NK-92 treated with Interleukin-12 subunit alpha and Interleukin-12 subunit beta, amount 100 ng/mL, for 24 hours (cell line): ENCODE results near the gene CLIC3.

ENCODE experiments used
- DNase-seq: peaks from one replicate; lab custom pipeline; 2025; lab: John Stamatoyannopoulos, UW

Gene CLIC3

DNA sequence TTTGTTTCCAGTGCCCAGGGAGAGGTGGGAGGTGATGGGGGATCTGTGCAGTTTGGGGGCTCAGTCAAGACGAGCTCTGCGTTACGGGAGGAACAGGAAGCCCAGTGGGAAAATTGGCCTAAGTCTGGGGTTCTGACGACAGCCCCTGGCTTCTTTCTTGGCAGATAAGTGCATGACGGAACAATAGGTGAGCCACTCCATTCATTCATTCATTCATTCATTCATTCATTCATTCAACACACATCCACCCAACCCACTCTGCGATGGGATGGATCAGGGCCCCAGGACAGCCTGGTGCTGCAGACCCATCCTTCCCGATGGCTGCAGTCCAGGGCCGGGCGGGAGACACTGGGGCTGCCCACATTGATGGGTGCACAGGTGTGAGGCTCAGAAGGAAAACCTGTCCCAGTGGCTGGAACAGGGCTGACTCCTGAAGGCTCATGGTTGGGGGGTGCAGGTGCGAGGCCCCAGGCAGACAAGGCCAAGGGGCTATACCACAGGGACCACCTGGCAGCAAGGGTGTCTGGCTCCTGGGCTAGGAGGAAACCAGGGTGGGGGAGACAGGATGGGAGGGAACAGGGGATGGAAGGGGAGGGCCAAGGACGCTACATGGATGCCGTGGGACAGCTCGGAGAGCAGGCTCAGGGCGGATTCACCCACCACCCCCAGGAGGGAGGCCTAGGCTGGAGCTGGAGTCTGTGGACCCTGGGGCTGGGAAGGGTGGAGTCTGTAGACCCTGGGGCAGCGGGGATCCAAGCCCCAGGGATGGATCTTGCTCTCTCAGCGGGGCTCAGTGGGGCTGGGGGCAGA is 15.5 kb downstream of the CLIC3 start:
- no peak for DNase-seq

DNA sequence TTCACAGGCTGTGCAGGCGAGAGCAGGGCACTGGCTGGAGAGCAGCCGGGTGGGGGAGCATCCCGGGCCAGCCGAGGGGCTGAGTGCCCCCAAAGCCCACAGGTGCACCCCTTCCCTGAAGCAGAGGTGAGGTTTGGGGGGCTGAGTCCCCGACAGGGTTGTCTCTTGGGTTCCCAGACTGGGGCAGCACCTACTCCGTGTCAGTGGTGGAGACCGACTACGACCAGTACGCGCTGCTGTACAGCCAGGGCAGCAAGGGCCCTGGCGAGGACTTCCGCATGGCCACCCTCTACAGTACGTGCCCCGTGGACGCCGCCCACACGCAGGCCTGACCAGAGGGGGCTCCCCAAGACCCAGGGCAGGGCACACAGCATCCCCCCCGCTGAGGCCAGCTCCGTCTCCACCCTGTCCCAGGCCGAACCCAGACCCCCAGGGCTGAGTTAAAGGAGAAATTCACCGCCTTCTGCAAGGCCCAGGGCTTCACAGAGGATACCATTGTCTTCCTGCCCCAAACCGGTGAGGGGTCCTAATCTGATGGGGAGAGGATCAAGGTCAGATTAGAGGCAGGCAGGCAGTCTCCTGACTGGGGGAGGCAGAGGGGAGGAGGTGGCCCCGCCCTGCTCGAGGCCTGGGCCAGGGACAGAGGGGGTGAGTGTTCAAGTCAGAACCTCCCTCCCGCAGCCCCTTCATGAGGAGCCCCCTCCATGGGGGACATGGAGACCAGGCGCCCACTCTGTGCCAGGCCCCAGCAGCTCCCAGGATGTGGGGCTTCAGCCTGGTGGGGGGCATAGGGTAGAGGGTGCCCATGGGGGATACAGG is 16.4 kb downstream of the CLIC3 start:
- DNase-seq: no peak

DNA sequence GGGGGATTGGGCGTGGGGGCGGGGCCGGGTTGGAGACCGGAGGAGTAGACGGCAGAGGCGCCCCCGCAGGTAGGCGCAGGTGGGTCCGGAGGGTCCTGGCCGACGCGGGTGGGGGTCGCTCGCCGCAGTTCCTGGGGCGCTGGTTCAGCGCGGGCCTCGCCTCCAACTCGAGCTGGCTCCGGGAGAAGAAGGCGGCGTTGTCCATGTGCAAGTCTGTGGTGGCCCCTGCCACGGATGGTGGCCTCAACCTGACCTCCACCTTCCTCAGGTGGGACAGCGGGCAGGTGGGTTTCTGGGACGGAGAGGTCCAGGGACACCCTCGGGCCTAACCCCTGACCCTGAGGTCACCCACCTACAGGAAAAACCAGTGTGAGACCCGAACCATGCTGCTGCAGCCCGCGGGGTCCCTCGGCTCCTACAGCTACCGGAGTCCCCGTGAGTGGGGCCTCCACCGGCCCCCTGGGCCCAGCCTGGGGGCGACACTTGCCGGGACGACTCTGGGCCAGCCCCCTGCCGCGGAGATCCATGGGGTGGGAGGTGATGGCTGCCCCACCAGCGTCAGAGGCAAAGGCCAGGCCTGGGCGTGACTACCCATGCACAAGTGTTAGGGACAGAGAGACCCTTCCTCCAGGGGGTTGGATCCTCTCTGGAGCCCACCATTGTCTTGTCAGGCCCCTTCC is 17.4 kb downstream of the CLIC3 start:
- no peak for DNase-seq

DNA sequence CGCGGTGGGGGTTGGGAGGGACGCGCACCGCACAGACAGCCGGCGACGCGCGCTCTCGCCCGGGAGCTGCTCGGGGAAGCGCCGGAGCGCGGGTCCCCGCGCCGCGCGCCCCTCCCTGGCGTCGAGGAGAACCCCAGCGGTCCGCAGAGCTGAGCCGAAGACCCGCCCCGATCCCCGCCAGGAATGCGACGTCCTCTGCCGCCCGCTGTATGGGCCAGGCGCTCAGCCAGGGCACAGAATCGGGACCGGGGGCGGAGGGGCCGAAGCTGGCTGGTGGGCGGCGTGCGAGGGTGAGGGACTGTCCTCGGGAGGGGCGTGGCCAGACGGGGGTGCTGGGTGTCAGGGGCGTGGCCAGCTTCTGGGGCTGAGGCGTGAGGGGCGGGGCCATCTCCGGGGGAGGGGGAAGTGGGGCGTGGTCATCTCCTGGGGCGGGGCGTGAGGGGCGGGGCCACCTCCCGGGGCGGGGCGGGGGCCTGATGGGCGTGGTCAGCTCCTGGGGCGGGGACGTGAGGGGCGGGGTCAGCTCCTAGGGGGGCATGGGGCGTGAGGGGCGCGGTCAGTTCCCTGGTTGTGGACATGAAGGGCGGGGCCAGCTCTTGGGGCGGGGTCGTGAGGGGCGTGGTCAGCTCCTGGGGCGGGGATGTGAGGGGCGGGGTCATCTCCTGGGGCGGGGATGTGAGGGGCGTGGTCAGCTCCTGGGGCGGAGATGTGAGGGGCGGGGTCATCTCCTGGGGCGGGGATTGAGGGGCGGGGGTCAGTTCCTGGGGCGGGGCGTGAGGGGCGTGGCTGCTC is 18.1 kb downstream of the CLIC3 start:
- peak; percentile 45 for DNase-seq

DNA sequence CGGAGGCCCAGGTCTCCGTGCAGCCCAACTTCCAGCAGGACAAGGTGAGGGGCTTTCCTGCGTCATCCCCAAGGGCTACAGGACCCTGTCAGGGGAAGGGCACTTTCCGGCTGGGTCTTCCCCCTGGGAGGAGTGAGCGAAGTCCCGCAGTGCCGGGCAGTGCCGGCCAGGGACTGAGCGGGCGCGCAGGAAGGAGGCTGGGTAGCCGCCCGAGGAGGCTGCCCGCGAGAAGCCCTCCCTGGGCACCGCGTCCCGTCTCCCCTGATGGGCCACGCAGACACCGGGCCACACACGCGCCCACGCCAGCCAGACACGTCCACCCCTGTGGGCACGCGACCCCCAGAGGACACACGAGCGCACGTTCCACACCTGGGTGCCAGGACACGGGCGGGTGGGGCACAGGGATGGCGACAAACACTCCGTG is 18.7 kb downstream of the CLIC3 start:
- no peak for DNase-seq

DNA sequence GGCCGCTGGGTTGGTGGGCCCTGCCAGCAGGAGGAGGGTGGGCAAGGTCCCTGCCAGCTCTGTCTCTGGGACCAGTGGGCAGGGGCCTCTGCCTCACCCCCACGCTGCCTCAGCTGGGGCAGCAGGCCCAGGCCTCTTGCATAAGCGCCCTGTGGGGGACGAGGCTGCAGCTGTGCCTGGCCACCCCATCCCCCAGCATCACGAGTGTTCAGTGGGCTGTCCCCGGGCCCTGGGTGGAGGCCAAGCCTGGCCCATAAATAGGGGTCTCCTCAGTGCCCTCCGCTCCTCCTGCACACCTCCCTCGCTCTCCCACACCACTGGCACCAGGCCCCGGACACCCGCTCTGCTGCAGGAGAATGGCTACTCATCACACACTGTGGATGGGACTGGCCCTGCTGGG is 19.1 kb downstream of the CLIC3 start, which contains the start of gene PTGDS:
Gene PTGDS (plus strand): TSS at position 282 of the 400 bp plus-strand sequence. CDS start 75 bp downstream, at position 357.
- no peak for DNase-seq

DNA sequence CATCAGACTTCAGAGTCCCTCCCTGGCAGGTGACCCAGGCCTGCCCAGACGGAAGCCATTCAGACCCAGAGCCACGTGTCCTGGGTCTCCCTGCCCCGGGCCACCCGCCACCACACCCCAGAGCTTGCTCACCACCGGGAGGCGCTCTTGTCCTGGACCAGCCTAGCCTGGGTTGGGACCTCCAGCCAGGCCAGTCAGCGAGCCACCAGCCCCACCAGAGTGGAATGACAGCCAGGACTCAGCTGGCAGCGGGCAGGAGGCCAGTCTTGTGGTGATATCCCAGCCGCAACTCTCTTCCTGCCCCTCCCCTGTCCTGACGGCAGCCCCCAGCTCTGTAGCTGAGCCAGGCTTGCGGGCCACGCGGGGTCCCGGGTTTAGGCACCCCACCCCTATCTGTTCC is 20.7 kb downstream of the CLIC3 start:
- no peak for DNase-seq

DNA sequence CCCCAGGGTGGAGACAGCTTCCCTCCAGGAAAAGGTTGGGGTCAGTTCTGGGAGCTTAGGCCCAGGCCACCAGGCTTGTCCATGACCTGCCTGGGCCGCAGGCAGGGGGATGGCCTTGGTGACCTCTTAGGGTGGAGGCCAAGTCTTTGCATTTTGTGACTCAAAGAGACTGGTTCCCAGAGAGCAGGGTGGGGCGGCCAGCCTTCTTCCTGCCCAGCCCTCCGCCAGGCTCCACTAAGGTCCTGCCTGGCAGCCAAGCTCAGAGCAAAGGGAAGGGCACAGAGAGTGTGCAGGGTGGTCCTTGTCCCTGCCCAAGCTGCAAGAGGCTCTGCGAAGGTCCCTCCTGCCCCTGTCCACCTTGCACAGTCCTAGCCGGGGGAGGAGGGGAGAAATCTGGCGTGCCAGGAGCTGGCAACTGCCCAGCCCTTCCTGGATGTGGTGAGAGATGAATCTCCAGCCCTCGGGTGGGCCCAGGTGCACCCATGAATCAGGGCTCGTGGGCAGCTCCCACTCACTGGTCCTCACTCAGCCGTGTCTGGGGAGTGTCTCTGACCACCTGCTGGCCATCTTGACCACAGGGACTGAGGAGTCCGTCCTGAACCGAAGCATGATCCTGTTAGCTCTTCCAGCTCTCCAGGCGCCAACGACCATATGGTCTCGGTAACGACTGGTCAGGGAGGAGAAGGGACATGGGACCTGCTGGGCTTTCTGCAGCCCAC is 21.4 kb downstream of the CLIC3 start:
- DNase-seq: no peak

DNA sequence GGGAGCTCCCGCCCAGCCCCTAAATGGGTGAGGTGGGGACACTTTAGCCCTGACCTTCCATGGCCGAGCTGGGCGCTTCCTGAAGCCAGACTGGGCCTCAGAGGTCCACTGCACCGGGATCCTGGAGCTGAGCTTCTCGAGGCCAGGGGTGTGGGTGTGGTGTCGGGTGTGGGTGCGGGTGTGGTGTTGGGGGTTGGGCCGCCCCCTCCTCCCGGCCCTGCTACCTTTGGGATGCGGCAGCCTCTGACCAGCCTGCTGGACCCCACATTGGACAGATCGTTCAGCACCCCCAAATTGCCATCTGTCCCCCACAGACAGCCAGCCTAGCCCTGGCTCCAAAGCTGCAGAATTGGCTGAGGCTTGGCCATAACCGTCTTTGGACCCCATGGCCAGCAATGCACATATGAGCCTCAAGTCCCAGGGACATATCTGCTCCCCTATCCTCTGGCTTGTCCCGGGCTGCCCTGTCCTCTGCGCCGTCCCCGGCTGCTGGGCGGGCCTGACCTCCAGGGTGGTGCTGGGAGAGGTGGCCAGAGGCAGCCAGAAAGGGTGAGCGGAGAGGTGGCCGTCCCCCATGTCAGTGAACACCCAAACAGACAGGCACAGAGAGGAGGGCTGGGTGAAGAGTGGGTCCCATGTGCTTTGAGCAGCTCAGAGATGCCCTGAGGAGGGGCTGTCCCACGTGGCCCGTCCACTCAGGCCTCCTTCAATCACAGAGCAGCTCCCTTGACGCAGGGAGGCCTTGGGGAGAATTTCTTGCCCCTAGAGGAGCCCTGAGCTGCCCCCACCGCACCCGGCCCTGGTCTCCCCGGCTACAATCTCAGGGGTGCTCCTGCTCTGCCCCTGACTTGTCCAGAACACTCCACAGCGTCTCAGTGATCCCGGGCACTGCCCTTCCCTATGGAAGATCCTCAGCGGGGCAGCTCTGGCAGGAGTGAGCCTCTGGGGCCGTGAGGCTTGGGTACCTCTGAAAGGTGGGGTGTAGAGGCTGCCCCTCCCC is 22.4 kb downstream of the CLIC3 start:
- no peak for DNase-seq

DNA sequence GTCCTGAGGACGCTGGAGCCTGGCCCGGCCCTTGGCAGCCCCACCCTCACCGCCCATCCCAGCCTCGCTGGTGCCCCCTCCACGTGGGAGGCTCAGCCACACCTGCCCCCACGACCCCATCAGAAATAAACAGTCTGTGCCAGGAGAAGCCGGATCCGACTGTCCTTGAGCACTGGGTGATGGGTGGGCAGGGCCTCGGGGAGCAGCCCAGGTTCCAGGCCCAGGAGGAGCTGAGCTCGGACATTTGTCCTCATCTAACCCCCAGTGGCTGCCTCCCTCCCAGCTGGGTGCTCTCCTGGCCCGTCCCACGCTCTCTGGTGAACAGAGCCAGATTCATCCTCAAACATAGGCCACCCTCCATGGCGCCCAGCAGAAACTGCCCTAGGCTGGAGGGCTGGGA is 23.6 kb downstream of the CLIC3 start:
- DNase-seq: no peak

DNA sequence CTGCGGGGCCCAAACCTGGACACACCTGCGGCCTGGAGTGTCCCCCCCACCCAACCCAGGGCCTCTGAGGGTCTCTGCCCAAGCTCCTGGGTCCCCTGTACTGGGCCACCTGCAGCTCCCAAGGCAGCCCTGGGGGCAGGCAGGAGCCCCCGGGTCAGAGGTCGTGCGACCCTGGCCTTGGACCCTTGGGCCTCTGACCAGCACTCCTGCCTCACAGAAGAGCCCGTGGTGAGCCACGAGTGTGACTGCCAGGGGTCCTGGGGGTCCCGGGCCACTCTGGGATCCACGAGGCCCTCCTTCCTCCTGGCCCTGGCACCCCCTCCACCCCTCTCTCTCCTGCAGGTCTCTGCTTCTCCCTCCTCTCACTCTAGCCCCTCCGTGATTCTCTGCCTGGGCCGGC is 24.0 kb downstream of the CLIC3 start:
- no peak for DNase-seq

DNA sequence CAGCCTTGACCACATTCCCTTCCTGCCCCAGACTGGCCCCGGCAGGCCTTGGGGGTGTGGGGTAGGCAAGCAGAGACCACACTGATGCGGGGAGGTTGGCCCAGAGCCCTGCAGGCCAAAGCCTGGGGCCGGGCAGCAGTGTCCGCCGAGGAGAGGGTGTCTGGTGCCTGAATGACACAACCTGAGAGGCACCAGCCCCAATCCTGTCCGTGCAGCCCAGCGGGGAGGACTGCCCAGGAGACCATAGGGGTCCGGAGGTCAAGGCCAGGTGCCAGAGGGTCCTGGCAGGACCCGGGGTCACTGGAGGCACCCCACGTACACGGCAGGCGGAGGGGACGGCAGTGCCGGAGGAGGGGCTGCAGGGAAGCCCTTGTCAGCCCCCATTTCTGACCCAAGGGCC is 24.6 kb downstream of the CLIC3 start:
- DNase-seq: no peak

DNA sequence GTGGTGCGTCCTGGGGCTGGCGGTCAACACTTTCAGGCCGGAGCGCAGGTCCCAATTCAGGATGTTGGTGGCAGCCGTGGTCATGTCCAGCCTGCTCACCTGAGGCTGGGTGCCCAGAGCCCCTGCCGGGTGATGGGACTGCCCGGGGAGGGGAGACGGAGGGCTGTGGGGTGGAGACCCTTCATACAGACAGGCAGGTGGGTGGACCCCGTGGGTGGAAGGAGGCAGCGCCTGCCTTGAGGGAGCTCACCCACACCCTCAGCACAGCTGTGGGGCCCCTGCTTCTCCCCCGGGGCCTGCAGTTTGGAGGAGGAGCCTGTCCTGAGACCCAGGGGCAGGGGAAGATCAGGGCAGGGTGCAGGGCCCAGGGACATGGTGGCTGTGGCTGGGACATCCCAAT is 26.0 kb downstream of the CLIC3 start:
- no peak for DNase-seq

DNA sequence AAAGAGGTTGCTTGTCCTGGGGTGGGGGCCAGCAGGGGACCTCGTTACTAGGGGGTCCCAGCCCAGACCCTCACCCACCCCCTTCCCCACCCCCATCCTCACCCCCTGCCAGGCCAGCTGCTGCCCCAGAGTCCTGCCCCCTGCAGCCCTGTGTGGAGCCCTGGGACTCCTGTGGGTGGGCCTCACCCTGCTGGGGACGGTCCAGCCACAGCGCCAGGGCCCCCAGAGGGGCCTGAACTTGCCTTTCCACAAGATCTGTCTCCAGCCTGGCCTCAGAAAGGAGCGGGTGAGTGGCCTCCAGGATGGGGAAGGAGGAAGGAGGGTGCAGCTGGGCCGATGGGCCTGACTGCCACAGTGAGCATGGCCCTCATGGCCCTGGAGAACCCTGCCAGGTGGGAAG is 26.6 kb downstream of the CLIC3 start:
- DNase-seq: no peak

DNA sequence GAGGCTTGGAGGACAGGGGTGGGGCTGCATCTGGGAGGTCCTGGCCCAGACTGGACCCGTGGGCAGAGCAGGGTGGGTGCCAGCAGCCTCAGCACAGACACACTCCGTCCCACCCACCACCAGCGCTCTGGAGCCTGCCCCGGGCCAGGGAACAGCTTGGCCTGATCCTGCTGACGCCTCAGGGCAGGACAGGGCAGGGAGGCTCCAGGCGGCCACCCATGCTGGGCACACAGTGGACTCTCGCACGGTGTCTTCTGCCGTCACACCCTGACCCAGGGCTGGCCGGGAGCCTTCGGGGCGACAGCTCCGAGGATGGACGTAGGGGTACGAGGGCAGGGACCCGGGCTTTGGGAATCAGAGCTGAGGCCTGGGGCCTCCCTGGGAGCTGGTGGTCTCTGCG is 27.2 kb downstream of the CLIC3 start:
- no peak for DNase-seq

DNA sequence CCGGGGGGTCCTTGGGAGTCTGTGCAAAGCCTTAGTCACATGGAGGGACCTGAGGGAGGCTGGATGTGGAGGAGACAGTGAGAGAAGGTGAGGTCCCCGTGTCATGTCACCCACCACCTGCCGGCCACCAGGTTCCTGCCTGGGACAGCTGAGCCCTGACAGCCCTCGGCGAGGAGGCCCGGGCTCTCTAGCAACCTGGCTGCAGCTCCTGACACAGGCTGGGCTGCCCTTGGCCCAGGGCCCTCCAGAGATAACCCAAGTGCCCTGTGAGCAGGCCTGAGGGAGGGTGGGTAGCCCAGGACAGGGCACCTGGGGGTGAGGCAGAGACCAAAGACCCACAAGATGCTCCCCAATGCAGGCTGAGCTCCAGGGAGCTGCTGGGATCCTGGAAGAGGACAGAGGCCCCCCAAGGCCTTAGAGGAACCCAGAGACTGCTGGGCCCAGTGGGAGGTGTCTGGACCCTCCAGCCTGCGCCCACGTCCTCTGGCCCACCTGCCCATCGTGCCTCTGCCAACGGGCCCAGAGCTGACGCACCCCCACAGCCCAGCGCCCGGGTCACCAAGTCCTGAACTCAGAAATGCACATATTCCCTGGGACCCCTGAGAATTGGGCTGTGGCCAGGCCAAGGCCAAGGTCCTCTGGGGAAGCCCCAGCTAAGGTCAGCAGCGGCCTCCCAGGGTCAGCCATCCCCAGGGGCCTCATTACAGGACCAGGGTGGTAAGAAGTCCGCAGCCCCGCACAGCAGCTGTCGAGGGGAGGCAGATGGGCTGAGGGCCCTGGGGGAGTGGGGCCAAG is 27.8 kb downstream of the CLIC3 start:
- no peak for DNase-seq

DNA sequence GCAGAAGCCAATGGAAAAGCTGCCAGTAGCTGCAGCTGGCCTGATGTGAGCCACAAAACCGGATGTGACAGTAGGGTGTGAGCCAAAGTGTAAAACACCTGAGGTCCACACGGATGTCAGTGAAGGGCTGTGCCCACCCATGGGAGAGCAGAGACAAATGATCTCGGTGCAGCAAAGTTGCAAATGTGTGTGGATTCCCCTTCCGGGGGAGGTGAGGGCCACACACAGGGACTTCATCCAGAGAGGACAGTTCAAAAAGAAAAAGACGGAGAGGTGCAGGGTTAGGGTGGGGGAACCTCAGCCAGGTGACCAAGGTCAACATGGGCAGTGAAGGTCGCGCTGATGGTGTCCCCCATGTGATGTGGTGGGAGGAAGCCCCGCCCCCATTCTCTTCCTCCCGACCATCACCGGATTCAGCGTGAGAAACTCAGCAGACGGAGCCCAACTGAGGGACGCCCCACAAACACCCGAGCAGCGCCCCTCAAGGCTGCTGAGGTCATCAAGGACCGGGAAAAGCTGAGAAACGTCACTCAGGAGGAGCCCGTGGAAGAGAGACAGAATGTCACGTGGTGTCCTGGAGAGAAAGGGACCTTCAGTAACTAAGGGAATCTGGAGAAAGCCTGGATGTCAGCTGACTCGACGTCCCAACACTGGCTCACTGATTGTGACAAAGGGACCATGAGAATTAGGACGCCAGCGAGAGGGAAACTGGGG is 30.4 kb downstream of the CLIC3 start:
- DNase-seq: no peak

DNA sequence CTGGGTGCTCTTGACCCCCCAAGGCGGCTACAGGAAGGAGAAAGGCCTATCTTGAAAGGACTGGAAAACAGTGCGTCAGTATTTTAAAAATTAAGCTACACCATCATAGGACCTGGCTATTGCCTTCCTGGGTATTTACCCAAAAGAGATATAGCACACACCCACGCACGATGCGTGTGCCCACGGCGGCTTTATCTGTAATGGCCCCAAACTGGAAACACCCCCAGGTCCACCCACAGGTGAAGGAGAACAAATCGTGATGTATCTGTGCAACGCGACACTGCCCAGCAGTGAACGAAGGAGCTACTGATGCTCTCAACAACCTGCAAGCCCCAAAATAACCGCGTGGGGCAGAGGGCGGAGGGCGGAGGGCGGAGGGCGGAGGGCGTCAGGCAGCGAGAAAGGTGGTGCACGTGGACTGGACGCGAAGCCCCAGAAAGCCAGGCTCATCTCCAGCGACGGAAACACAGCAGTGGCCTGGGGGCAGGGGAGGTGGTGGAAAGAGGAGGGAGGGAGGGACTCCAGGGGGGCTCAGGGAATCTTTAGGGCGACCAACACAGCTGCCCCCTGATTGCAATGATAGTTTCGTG is 31.4 kb downstream of the CLIC3 start:
- DNase-seq: no peak
